ENCODE data around the gene NDRG4. TPM values are rescaled to one million over a fixed set of nuclear protein-coding genes. Genes with fewer than 3 reads are reported as not detected.

NDRG4 gene
- polyA plus RNA-seq, 3 donors from 2014 or later, result 0.18 TPM; not detected in 2

DNA sequence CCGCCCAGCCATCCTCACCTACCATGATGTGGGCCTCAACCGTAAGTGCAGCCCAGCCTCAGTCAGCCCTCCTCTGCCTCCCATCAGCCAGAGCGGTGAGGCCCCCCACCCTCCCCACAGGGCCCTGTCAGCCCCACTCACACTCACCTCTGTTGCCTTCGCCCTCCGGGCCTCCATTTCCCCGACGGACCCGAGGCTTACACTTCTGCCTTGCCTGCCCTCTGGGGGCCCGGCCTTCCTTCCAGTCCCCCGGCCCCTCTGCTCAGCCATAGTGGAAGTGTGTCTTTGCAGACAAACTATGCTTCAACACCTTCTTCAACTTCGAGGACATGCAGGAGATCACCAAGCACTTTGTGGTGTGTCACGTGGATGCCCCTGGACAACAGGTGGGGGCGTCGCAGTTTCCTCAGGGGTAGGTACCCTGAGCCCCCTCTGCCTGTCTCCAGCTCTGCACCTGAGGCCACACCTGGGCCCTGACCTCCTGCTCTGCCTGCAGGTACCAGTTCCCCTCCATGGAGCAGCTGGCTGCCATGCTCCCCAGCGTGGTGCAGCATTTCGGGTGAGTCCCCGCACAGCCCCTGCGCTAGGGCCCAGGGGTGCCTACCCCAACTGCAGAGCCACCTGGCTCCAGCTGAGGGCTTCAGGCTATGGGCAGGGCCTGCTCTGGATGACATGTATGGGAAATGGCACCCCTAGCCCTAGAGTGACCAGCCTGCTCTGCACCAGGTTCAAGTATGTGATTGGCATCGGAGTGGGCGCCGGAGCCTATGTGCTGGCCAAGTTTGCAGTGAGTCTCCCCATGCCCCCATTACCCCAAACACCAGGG lies 4.1 kb downstream of the NDRG4 start:
- Mint-ChIP-seq H3K4me1 (peaks cover 0 to 6% of the 10 kb centered on the region in 2 donors), H3K4me3 (no peak overlapping the region), H3K36me3 (no peaks in the 10 kb centered on the region), H3K27me3 (ENCODE audit: low read depth in 3 of 3) (peaks cover 1 to 10% (median 6%) of the 10 kb centered on the region in 3 donors), H3K27ac (no peak overlapping the region), H3K9me3 (no peaks in the 10 kb centered on the region)
- DNase-seq, result no peak

GRCh38 chr16:58506241-58507194 lies 6.6 kb downstream of the NDRG4 start:
- no peak overlapping the region for H3K4me3 Mint-ChIP-seq
- no peaks in the 10 kb centered on the region for H3K36me3 Mint-ChIP-seq
- peaks cover 0 to 2% of the 10 kb centered on the region in 2 donors for H3K4me1 Mint-ChIP-seq
- H3K27ac Mint-ChIP-seq, result no peak overlapping the region
- no peak for DNase-seq
- H3K27me3 Mint-ChIP-seq (ENCODE audit: low read depth in 3 of 3), result peaks cover 0 to 4% (median 4%) of the 10 kb centered on the region in 3 donors
- H3K9me3 Mint-ChIP-seq, result no peaks in the 10 kb centered on the region

DNA sequence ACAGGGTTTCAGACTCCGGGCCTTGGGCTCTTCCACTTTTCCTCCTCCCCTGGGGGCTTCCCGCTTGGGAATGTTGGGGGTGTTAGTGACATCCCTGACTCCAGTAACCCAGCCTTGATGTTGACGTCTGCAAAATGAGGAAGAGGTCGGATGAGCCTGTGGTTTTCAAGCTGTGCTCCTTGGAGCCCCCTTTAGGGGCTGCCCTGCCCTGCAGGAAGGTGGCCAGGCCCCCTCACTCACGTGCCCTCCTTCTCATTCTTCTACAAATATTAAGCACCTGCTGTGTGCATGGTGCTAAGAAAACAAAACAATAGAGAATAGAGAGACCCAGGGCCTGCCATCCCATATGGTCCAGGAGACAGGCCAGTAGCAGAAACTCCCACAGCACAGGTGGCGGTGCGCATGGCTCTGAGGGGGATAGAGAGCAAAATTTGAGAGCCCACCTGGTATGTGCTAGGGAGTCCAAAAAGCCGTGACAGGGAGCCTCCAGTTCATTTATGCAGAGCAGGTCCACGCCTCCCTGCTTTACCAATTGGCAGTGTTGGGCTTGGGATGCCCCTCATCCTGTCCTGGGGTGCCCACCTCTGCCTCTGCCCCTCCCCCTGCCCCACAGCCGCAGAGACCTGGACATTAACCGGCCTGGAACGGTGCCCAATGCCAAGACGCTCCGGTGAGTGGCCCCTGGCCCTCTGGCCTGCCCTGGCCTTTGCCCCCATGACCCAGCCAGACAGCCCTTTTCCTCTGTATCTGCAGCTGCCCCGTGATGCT lies 7.4 kb downstream of the NDRG4 start:
- H3K27me3 Mint-ChIP-seq (ENCODE audit: low read depth in 3 of 3), result peaks cover 0 to 2% (median 2%) of the 10 kb centered on the region in 3 donors
- no peaks in the 10 kb centered on the region for H3K9me3 Mint-ChIP-seq
- peaks cover 0 to 1% of the 10 kb centered on the region in 2 donors for H3K4me1 Mint-ChIP-seq
- H3K36me3 Mint-ChIP-seq, result no peaks in the 10 kb centered on the region
- no peak overlapping the region for H3K4me3 Mint-ChIP-seq
- DNase-seq, result no peak
- no peak overlapping the region for H3K27ac Mint-ChIP-seq

GRCh38 chr16:58507963-58508670 lies 8.2 kb downstream of the NDRG4 start:
- Mint-ChIP-seq H3K36me3 (no peaks in the 10 kb centered on the region), H3K4me3 (no peak overlapping the region), H3K27me3 (ENCODE audit: low read depth in 3 of 3) (no peaks in the 10 kb centered on the region), H3K4me1 (peaks cover 0 to 1% of the 10 kb centered on the region in 2 donors), H3K9me3 (no peaks in the 10 kb centered on the region), H3K27ac (no peak overlapping the region)
- no peak for DNase-seq

DNA sequence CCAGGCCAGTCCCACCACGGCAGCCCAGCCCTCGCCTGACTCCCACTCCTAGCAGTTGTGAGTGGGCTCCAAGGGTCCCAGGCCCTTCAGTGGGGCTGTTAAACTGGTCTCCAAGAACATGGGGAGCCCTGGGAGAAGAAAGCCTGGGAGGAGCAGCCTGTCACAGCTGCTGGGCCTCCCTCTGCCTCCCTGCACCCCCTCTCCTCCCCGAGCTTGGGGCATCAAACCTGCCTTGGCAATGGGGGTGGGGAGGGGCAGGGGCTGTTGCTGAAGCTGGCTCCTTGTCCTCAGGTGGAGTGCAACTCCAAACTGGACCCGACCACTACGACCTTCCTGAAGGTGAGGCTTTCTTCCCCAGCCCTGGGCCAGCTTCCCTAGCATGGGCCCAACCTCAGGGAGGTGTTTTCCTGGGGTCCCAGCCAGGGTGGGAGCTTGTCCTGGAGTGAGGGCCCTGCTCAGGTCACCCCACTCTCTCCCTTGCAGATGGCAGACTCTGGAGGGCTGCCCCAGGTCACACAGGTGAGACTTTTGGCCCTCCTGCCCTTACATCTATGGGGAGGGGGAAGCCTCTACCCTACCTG lies 8.8 kb downstream of the NDRG4 start:
- Mint-ChIP-seq H3K36me3 (no peaks in the 10 kb centered on the region), H3K27me3 (ENCODE audit: low read depth in 3 of 3) (no peaks in the 10 kb centered on the region), H3K27ac (no peak overlapping the region), H3K4me3 (no peak overlapping the region), H3K9me3 (no peaks in the 10 kb centered on the region), H3K4me1 (peaks cover 0 to 1% of the 10 kb centered on the region in 2 donors)
- DNase-seq, result no peak

DNA sequence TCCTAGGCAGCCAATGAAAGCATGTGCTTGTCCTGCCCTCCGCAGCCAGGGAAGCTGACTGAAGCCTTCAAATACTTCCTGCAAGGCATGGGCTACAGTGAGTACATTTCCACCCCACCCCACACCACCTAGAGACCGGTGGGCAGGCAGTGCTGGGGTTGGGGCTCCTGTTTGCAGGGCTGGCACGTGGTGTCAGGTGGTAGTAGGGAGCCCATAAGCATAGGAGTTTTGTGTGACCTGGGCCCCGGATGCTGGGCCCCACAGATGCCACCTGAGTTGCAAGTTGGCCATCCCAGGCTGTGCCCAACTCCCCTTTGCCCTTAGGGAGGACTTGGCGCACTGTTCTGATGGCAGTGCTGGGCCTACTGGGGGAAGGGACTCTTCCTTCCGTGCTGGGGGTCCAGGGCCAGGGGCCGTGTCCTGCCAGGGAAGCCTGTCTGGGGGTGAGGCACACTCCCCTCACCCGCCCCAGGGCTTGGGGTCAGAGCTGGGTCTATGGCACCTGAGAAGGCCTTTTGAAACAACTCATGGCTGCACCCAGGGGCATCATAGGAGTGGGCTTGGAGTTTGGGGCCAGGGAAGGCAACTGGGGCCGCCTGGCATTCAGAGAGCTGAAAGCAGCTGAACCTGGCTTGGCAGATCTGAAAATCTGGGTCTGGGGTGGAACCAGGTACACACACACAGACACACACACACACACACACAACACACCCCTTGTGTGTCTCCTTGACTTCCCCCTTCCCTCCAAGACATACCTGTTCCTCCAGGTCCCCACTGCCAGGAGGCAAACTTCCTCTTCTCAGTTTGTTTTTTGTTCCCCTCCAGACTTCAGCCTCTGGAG lies 9.5 kb downstream of the NDRG4 start:
- H3K9me3 Mint-ChIP-seq, result no peaks in the 10 kb centered on the region
- no peaks in the 10 kb centered on the region for H3K27me3 Mint-ChIP-seq (ENCODE audit: low read depth in 3 of 3)
- H3K36me3 Mint-ChIP-seq, result no peaks in the 10 kb centered on the region
- peaks cover under 1 to 1% of the 10 kb centered on the region in 2 donors for H3K4me1 Mint-ChIP-seq
- no peak for DNase-seq
- no peak overlapping the region for H3K27ac Mint-ChIP-seq
- H3K4me3 Mint-ChIP-seq, result no peak overlapping the region

DNA sequence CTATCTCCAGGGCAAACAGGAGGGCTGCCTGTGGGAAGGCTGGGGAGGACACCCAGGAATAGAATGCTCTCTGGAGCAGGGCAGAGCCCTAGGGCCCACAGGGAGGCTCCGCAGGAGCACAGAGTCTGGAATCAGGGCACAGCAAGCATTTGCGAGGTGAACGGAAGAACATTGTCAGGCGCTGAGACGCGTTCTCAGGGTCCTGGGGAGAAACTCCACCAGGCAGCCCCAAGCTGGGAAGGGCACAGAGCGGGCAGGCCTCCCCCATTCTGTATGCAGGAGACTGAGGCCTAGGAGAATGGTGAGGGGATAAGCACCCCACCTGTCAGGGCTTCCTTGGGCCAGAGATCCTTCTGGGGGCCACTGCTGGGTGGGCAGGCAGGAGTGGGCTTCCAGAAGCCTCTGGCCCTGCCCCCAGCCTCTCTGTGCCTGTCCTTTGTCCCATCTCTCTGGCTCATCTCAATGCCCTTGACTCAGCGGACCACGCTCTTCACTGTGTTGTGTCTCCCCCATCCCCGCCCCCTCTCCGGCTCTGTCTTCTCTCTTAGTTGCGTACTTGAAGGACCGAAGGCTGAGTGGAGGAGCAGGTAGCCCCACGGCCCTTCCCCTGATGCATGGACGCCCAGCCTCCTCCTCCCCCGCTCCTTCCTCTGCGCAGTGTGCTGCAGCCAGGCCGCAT lies 10.3 kb downstream of the NDRG4 start:
- DNase-seq, result no peak
- peaks cover 7 to 8% of the 10 kb centered on the region in 2 donors for H3K4me1 Mint-ChIP-seq
- H3K27ac Mint-ChIP-seq, result no peak overlapping the region
- H3K9me3 Mint-ChIP-seq, result no peaks in the 10 kb centered on the region
- H3K36me3 Mint-ChIP-seq, result no peaks in the 10 kb centered on the region
- H3K27me3 Mint-ChIP-seq (ENCODE audit: low read depth in 3 of 3), result peaks cover 0 to 4% (median 2%) of the 10 kb centered on the region in 3 donors
- no peak overlapping the region for H3K4me3 Mint-ChIP-seq

- Mint-ChIP-seq H3K4me1 (peaks cover 8 to 9% of the 10 kb centered on the region in 2 donors), H3K9me3 (no peaks in the 10 kb centered on the region), H3K4me3 (no peak overlapping the region), H3K27me3 (ENCODE audit: low read depth in 3 of 3) (peaks cover 0 to 7% (median 2%) of the 10 kb centered on the region in 3 donors), H3K36me3 (no peaks in the 10 kb centered on the region), H3K27ac (no peak overlapping the region)
- no peak for DNase-seq
Measured at GRCh38 chr16:58510776-58511628, 11.1 kb downstream of the NDRG4 start.

DNA sequence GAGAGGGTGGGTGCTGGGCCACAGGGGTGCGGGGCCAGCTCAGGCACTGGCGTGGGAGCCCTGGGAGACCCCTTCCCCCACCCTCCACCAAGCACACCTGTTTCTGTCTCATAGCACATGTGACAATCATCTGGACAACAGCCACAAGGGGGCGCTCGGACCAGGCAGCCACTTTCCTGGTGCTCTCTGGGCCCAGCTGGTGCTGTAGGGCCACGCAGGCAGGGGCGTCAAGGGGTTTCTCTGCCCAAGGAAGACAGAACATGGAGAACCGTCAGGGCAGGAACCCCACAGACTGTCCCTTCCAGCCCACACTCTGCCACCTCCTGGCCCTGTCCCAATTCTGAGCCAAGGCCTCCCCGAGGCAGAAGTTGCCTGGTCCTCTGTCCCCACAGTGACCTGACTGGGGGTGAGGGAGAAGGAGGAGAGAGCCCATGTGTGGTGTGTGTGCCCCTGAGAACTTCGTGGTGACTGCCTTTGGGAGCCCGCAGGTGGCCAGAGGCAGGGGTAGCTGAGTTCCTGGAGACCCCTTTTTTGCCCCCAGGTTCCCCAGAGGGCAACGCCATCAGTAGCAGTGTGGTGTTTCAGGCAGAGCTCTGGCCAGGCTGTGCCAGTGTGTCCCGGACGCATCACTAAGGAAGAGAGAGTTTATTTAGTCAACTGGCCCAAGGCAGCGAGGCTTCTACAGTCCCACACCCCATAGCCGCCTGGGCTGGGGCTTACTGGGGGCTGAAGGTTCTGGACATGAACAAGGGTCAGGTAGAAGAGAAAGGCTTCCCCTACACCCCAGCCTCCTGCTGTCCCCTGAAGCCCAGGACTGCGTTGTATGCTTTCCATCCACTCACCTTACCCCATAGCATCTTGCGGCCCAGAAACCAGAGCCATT lies 12.2 kb downstream of the NDRG4 start:
- Mint-ChIP-seq H3K36me3 (no peaks in the 10 kb centered on the region), H3K27me3 (ENCODE audit: low read depth in 3 of 3) (peaks cover 0 to 7% (median 2%) of the 10 kb centered on the region in 3 donors), H3K4me1 (peaks cover 15 to 16% of the 10 kb centered on the region in 2 donors), H3K4me3 (peak overlapping the region in 1 of 5 donors; percentile 52), H3K9me3 (no peaks in the 10 kb centered on the region), H3K27ac (peak overlapping the region in 2 of 6 donors; percentile 45 to 62)
- DNase-seq, result peak; percentile 58 to 71 (median 66)

DNA sequence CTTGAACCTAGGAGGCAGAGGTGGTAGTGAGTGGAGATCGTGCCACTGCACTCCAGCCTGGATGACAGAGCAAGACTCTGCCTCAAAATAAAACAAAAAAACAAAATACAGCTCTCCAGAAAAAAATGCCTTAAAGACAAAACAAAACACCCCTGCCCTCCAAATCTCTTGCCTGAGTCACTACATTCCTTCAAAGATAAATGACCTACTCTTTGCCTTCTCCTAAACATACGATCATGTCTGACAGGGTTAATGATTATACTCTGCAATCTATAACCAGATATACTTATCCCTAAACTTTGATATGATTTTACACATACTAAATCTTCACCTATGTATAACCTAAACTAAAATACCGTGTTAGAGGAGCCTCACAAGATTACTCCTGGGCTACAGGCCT lies 13.9 kb downstream of the NDRG4 start:
- Mint-ChIP-seq H3K27me3 (ENCODE audit: low read depth in 3 of 3) (peaks cover 0 to 7% (median 2%) of the 10 kb centered on the region in 3 donors), H3K36me3 (peaks cover 0 to 6% (median 6%) of the 10 kb centered on the region in 3 donors), H3K4me1 (peaks cover 15 to 16% of the 10 kb centered on the region in 2 donors), H3K27ac (no peak overlapping the region), H3K4me3 (no peak overlapping the region), H3K9me3 (no peaks in the 10 kb centered on the region)
- no peak for DNase-seq

All from immature natural killer cell (primary cell).